Fibroblast of skin of abdomen (primary cell): ENCODE measurements around the gene STAT2.
"Not testable (repeated sequence)": the region's sequence is repeated elsewhere in the genome, so short reads cannot be mapped to it uniquely, and the experiment has no call there.

Experiments used
- DNase-seq: peaks from one replicate; pipeline ENCODE4 v3.0.0-alpha.2; 2013

STAT2 gene

GRCh38 chr12:56324206-56324605 lies 35.7 kb downstream of the STAT2 start:
- no peak for DNase-seq

GRCh38 chr12:56321610-56322009 lies 38.3 kb downstream of the STAT2 start:
- not testable (repeated sequence) for DNase-seq

GRCh38 chr12:56321027-56321426 lies 38.9 kb downstream of the STAT2 start:
- DNase-seq, result no peak

DNA sequence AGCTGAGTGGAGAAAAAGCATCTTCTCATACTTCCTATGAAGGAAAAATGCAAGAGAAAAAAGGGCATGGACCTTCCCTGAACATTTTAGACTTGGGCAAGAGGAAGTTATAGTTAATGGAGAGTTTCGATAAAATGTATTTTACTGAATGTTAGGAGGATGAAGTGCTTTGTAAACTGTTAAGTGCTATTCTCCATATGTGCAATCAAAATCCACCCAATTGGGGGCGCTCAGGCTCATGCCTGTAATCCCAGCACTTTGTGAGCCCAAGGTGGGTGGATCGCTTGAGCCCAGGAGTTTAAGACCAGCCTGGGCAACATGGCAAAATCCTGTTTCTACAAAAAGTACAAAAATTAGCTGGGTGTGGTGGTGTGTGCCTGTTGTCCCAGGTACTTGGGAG lies 42.2 kb downstream of the STAT2 start:
- no peak for DNase-seq

DNA sequence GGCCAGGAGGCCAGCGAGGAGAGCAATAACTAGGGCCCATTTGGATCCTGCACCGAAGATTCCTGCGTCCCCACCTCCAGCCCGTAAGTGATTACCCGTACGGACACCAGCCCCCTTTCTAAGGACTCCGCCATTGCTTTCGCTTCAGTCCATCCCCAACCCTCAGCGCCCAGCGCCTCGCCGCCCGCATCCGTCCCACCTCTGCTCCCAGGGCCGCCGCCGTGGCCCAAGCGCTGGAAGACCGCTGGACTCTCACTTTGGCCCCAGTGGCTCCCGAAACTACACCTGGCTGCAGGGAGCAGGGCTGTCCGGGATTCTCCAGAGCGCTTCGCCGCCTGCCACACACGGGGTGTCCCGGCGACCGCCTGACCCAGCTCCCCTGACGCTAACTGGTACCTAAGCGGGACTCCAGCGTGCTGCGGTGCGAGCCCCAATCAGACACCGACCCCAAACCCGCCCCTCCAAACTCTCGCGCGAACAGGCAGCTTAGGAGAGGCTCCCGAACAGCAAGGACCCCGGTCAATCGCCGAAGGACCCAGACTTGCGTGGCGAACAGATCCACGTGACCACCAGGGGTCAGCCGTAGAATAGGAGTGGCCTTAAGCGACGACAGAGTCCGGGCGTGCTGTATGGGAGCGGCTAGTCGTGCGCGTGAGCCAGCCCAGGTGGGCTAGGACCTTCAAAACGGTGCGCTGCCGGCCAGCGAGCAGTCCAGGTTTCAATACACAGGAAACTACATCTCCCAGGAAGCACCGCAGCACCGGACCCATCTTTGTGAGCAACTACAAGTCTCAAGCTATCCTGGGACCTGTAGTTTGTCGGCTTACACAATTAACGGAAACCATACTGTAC lies 44.1 kb downstream of the STAT2 start, which contains the start of gene CNPY2:
Gene CNPY2, minus strand, starts transcription at position 367 of the 852 bp plus-strand sequence. CDS start 771 bp downstream, outside the sequence.
- peak; percentile 97 for DNase-seq

DNA sequence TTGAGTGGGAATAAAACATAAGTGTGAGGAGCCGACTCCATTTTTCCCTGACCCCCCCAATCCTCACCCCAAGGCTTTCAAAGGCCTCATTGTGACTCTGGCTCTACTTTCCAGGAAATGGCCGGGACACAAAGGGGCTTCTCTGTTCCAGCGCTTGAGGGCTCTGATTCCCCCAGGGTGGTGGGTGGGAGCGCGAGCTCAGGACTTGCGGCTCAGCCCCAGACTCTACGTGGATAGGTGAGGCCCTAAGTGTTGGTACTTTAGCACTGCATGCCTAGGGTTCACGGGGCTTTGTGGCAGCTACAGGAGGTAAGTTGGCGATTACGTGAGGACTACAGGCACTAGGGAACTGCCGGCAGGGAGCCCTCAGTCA lies 44.7 kb downstream of the STAT2 start:
- DNase-seq, result no peak

- DNase-seq, result no peak
These were observed 48.9 kb downstream of the STAT2 start for GRCh38 chr12:56311003-56311402.

GRCh38 chr12:56308714-56309113 lies 51.2 kb downstream of the STAT2 start:
- DNase-seq, result no peak

DNA sequence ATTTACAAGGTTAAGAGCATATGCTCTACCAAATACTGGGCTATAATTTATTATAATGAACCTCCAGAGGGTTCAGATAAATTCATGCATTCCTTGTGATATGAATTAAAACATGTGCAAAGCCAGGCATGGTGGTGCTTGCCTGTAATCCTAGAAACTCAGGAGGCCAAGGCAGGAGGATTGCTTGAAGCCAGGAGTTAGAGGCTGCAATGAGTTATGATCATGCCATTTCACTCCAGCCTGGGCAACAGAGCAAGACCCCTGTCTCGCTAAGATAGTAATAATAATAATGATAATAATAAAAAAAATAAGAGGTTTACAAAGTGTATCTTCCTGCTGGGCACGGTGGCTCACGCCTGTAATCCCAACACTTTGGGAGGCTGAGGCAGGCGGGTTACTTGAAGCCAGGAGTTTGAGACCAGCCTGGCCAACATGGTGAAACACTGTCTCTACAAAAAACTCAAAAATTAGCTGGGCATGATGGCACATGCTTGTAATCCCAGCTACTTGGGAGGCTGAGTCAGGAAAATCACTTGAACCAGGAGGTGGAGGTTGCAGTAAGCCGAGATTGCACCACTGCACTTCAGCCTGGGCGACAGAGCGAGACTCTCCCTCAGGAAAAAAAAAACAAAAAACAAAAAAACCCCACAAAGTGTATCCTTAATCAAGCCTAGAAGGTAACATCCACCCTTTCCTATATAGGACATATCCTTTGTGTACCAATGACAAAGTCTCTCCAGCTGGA lies 52.5 kb downstream of the STAT2 start:
- DNase-seq, result no peak

DNA sequence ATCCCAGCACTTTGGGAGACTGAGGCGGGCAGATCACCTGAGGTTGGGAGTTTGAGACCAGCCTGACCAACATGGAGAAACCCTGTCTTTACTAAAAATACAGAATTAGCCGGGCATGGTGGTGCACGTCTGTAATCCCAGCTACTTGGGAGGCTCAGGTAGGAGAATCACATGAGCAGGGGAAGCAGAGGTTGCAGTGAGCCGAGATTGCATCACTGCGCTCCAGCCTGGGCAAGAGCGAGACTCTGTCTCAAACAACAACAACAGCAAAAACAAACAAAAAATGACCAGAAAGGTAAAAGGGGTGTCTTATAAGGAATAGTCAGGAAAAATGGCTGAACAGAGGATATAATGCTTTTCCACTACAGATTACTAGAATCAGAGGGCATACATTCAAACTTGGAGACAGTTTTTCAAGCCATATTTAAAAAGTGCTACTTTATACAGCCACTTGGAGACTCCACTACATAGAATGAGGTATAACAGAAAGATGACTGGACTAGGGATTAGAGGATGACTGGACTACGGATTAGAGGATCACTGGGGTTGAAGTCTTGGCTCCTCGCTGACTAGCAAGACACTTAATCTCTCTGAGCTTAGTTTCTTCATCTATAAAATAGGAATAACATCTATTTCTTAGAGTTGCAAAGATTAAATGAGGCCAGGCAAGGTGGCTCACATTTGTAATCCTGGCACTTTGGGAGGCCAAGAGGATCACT lies 54.9 kb downstream of the STAT2 start:
- no peak for DNase-seq

GRCh38 chr12:56304276-56304675 lies 55.6 kb downstream of the STAT2 start:
- no peak for DNase-seq

GRCh38 chr12:56300644-56301464 lies 59.1 kb downstream of the STAT2 start:
- no peak for DNase-seq

- DNase-seq, result peak; percentile 98
These were observed 59.9 kb downstream of the STAT2 start, which contains the start of gene CS for GRCh38 chr12:56299853-56300643. Gene CS (minus strand): TSS chr12:56300330. CDS start chr12:56300201, 129 bp downstream.

DNA sequence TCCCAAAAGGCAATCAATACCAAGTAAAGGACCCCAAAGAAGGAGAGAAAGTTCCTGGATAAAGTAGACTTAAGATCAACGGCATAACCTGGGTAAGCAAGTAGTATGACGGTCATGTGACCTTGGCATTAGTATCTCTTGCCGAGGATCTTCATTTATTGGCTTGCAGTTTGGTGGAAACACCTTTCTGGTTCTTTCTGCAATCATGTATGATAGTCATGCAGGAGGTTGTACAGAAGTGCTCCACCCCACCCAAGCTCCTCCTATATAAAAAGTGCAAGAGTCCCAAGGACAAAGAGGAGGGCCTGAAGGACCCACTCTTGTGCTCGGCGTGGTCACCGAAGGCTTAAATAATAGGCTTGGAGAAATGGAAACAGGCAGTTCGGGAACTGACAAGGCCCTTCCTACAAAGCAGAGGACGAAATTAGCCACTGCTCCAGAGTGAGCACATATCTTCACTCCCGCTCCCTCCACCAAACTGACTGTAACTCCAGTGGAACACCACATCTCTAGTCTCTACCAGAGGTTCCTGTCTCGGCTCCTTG lies 60.5 kb downstream of the STAT2 start:
- no peak for DNase-seq

DNA sequence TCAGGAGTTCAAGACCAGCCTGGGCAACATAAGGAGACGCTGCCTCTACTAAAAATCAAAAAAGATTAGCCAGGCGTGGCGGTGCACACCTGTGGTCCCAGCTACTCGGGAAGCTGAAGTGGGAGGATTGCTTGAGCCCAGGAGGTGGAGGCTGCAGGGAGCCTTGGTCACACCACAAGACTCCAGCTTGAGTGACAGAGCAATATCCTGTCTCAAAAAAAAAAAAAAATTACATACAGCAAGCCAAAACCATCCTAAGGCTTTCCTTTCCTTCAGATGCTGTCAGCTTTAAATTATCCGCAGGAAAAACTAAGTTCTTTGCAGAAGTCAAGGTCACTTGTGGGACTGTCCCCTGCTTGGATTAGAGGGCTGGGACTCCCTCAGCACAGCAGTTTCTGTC lies 61.1 kb downstream of the STAT2 start:
- no peak for DNase-seq

- no peak for DNase-seq
These were observed 62.5 kb downstream of the STAT2 start for GRCh38 chr12:56297400-56297799.

- no peak for DNase-seq
These were observed 63.6 kb downstream of the STAT2 start for GRCh38 chr12:56296295-56296694.

GRCh38 chr12:56293795-56294194 lies 66.1 kb downstream of the STAT2 start:
- DNase-seq, result no peak
